Brain microvascular endothelial cell (primary cell): ENCODE measurements around the gene GOLGA7B.

ENCODE experiments used
- DNase-seq: peaks from one replicate; pipeline ENCODE4 v3.0.0-alpha.2; 2020
- H3K27ac ChIP-seq: fragments of 250-450 bp; sonication (Bioruptor Pico); 2 replicates; pipeline ENCODE4 v1.5.1; 2020; ENCODE audit warnings: mild to moderate bottlenecking, moderate library complexity
- H3K27me3 ChIP-seq: fragments of 250-450 bp; sonication (Bioruptor Pico); replicated peaks from 2 replicates; pipeline ENCODE4 v1.5.1; 2020; ENCODE audit warnings: mild to moderate bottlenecking
- H3K36me3 ChIP-seq: fragments of 250-450 bp; sonication (Bioruptor Pico); replicated peaks from 2 replicates; pipeline ENCODE4 v1.5.1; 2020; ENCODE audit warnings: mild to moderate bottlenecking
- H3K4me3 ChIP-seq: 2 replicates; pipeline ENCODE4 v1.5.1; 2011; ENCODE audit warnings: low read depth, mild to moderate bottlenecking, control low read depth, low read length, moderate library complexity
- in situ Hi-C: cut with HindIII; loops from 2 replicates; pipeline ENCODE4 v1.10.0; 2017; ENCODE audit warnings: low sequenced_read_pairs, low pct_ligation_motif_present
- TF ChIP-seq, protein P1 (sequence below): IDR thresholded peaks from 2 replicates; pipeline ENCODE4 v1.5.1; 2011; ENCODE audit warnings: low read depth, mild to moderate bottlenecking, moderate library complexity, low read length, control low read depth, inconsistent platforms; ENCODE audit errors: missing control alignments

The GOLGA7B gene

DNA sequence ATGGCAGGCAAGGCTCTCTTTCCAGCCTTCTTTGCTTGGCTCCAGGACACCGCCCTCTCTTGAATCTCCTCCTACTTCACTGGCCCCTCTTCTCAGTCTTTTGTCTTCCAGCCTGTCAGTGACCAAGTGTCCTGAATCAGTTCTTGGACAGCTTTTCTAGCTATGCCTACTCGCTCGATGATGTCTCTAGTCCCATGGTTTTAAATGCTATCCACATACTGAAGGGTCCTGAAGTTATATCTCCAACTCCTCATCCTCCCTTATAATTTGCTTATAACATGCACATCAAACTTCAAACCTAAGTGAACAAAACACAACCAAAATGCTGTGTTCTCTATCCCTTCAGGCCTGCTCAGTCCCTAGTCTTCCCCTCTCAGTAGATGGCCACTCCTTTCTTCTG, 5.0 kb upstream of the GOLGA7B start:
- H3K4me3 ChIP-seq = no peak overlapping the region
- no peak for DNase-seq
- TF ChIP-seq, protein P1, sequence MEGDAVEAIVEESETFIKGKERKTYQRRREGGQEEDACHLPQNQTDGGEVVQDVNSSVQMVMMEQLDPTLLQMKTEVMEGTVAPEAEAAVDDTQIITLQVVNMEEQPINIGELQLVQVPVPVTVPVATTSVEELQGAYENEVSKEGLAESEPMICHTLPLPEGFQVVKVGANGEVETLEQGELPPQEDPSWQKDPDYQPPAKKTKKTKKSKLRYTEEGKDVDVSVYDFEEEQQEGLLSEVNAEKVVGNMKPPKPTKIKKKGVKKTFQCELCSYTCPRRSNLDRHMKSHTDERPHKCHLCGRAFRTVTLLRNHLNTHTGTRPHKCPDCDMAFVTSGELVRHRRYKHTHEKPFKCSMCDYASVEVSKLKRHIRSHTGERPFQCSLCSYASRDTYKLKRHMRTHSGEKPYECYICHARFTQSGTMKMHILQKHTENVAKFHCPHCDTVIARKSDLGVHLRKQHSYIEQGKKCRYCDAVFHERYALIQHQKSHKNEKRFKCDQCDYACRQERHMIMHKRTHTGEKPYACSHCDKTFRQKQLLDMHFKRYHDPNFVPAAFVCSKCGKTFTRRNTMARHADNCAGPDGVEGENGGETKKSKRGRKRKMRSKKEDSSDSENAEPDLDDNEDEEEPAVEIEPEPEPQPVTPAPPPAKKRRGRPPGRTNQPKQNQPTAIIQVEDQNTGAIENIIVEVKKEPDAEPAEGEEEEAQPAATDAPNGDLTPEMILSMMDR = no peak
- in situ Hi-C loops = no loop called here
- H3K36me3 ChIP-seq = no peaks in the 10 kb centered on the region
- H3K27ac ChIP-seq = no peak overlapping the region
- H3K27me3 ChIP-seq = peaks cover 2% of the 10 kb centered on the region

DNA sequence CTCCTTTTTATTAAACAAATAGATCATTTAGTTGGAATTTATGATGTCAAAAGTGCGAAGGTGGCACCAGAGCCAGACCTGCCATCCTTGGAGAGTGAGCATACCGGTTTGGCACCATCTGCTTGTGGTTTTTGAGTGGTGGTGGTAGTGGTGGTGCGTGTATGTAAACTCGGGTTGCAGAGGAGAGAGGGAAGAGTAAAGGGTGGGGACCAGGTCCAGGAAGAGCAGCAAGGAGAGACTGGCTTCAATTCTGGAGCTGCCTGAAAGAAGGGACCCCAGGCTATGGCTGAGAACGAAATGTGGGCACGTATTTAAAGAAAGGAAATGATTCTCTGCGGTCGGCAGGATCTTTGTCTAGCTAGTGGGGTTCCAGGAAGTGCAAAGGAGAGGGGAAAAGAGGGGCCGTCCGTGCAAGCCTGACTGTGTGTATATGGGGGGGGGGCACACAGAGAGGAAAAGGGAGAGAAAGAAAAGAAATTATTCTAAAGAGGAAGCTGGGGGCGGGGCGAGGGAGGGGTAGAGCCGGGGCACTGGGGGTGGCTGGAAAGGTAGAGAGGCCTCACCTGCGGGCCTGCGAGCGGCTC, 448 bp upstream of the GOLGA7B start:
- H3K27me3 ChIP-seq = peaks cover 20% of the 10 kb centered on the region
- H3K27ac ChIP-seq = no peak overlapping the region
- H3K36me3 ChIP-seq = no peaks in the 10 kb centered on the region
- TF ChIP-seq, protein P1 = no peak
- H3K4me3 ChIP-seq = peak overlapping the region; percentile 43
- in situ Hi-C loops = no loop called here
- no peak for DNase-seq

DNA sequence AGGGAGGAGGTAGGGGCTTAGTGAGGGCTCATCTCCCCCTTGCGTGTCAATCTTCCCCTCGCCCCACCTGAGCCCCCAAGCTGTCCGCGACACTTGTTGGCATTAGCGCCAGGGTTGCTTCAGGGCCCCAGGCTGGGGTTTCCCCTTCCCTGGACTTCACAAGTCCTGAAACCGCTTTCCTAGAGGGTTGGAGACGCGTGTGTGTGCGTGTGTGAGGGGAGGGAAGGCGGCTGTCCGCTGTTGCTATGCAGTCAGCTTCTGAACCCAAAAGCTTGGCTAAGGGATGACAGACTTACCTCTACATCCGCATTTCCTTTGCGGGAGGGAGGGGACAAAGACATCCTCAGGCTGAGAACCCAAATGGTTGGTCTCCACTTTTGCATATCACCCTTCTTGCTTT, 803 bp downstream of the GOLGA7B start:
- DNase-seq = no peak
- H3K27me3 ChIP-seq = peaks cover 20% of the 10 kb centered on the region
- TF ChIP-seq, protein P1 = no peak

GRCh38 chr10:97851341-97852001, 1.8 kb downstream of the GOLGA7B start:
- no peak overlapping the region for H3K27ac ChIP-seq
- no peak for DNase-seq
- H3K27me3 ChIP-seq = peaks cover 19% of the 10 kb centered on the region
- no peaks in the 10 kb centered on the region for H3K36me3 ChIP-seq
- in situ Hi-C loops = loop anchor here (25.0 kb wide), 1 partner anchor 89 kb away; the partner anchor contains the start of gene SFRP5
- no peak overlapping the region for H3K4me3 ChIP-seq
- TF ChIP-seq, protein P1 = no peak

More for the DNA sequence above, 803 bp downstream of the GOLGA7B start:
- Histone ChIP-seq H3K36me3 (no peaks in the 10 kb centered on the region), H3K4me3 (no peak overlapping the region), H3K27ac (no peak overlapping the region)
- in situ Hi-C loops = loop anchor here (25.0 kb wide), 1 partner anchor 88 kb away; the partner anchor contains the start of gene SFRP5

GRCh38 chr10:97852277-97852676, 2.6 kb downstream of the GOLGA7B start:
- H3K27me3 ChIP-seq = peaks cover 21% of the 10 kb centered on the region
- H3K36me3 ChIP-seq = no peaks in the 10 kb centered on the region
- in situ Hi-C loops = loop anchor here (25.0 kb wide), 1 partner anchor 90 kb away; the partner anchor contains the start of gene SFRP5
- H3K4me3 ChIP-seq = no peak overlapping the region
- DNase-seq = no peak
- TF ChIP-seq, protein P1 = no peak
- no peak overlapping the region for H3K27ac ChIP-seq
